IMR-90 (cell line): ENCODE measurements around the gene SUSD6. TPM values are rescaled to one million over a fixed set of nuclear protein-coding genes. Genes with fewer than 3 reads are reported as not detected.

ENCODE experiments used
- ATAC-seq: fragments of 200-7000 bp; cut with Tn5 transposase; 2 replicates; pipeline ENCODE4 v1.9.1; 2020; ENCODE audit warnings: low read depth, mild to moderate bottlenecking, moderate library complexity
- BruUV-seq: library from RNA; stranded (reverse); fragments of 400-500 nt; replicated peaks from 2 replicates; lab custom pipeline; 2021; lab: Mats Ljungman, UMichigan
- CTCF ChIA-PET: fragments of 300-600 bp; formaldehyde crosslinking; extraction: SDS; loops from one replicate; lab custom pipeline; 2021; ENCODE audit warnings: antibody characterized with exemption; lab: Yijun Ruan, JAX
- POLR2A ChIA-PET: fragments of 300-600 bp; sonication (Branson Sonifier 250); formaldehyde crosslinking; loops from one replicate; lab custom pipeline; 2022; ENCODE audit warnings: antibody characterized with exemption; ENCODE audit not compliant: unreplicated experiment; lab: Charles Lee
- DNase-seq: peaks from one replicate; pipeline ENCODE4 v3.0.0; 2013
- H2AFZ ChIP-seq: replicated peaks from 2 replicates; pipeline ENCODE3; 2013; ENCODE audit warnings: low read length, mild to moderate bottlenecking; ENCODE audit not compliant: poor library complexity
- H2AK5ac ChIP-seq: 2 replicates; pipeline ENCODE4 v1.6.1; 2013; ENCODE audit warnings: low read depth, low read length, inconsistent platforms
- H2AK9ac ChIP-seq: replicated peaks from 2 replicates; pipeline ENCODE3; 2013; ENCODE audit warnings: mild to moderate bottlenecking, low read depth, low read length, moderate library complexity; ENCODE audit not compliant: poor library complexity
- H2BK120ac ChIP-seq: 2 replicates; pipeline ENCODE4 v1.6.1; 2013; ENCODE audit warnings: low read depth, low read length, inconsistent platforms
- H2BK15ac ChIP-seq: 3 replicates; pipeline ENCODE4 v1.6.1; 2013; ENCODE audit warnings: low read depth, low read length, inconsistent platforms
- H2BK20ac ChIP-seq: 2 replicates; pipeline ENCODE4 v1.6.1; 2013; ENCODE audit warnings: low read depth, mild to moderate bottlenecking, inconsistent platforms, low read length, moderate library complexity
- H2BK5ac ChIP-seq: 2 replicates; pipeline ENCODE4 v1.6.1; 2013; ENCODE audit warnings: mild to moderate bottlenecking, low read depth, low read length, inconsistent platforms; ENCODE audit not compliant: poor library complexity, severe bottlenecking
- H3K14ac ChIP-seq: replicated peaks from 2 replicates; pipeline ENCODE4 v1.6.1; 2013; ENCODE audit warnings: low read depth, low read length, inconsistent platforms
- H3K18ac ChIP-seq: 2 replicates; pipeline ENCODE4 v1.6.1; 2013; ENCODE audit warnings: low read depth, low read length, control low read depth
- H3K23ac ChIP-seq: 2 replicates; pipeline ENCODE4 v1.6.1; 2013; ENCODE audit warnings: low read depth, low read length, inconsistent platforms
- H3K27ac ChIP-seq: 2 replicates; pipeline ENCODE4 v1.5.1; 2013; ENCODE audit warnings: mild to moderate bottlenecking, control low read depth, low read length; ENCODE audit not compliant: insufficient read depth
- H3K27me3 ChIP-seq: 2 replicates; pipeline ENCODE4 v1.6.1; 2013; ENCODE audit warnings: low read length; ENCODE audit not compliant: control insufficient read depth, insufficient read depth
- H3K36me3 ChIP-seq: 2 replicates; pipeline ENCODE4 v1.6.1; 2013; ENCODE audit warnings: low read length, mixed read lengths; ENCODE audit not compliant: control insufficient read depth, insufficient read depth
- H3K4ac ChIP-seq: 2 replicates; pipeline ENCODE4 v1.6.1; 2013; ENCODE audit warnings: low read depth, low read length, inconsistent platforms
- H3K4me1 ChIP-seq: 2 replicates; pipeline ENCODE4 v1.6.1; 2013; ENCODE audit warnings: low read length, mixed read lengths; ENCODE audit not compliant: control insufficient read depth, insufficient read depth
- H3K4me2 ChIP-seq: 2 replicates; pipeline ENCODE4 v1.6.1; 2013; ENCODE audit warnings: low read depth, mild to moderate bottlenecking, control low read depth, low read length, moderate library complexity
- H3K4me3 ChIP-seq: 2 replicates; pipeline ENCODE4 v1.5.1; 2013; ENCODE audit warnings: low read depth, mild to moderate bottlenecking, control low read depth, low read length, moderate library complexity; ENCODE audit not compliant: insufficient read depth
- H3K56ac ChIP-seq: 2 replicates; pipeline ENCODE4 v1.6.1; 2013; ENCODE audit warnings: low read length, inconsistent platforms; ENCODE audit not compliant: insufficient read depth; ENCODE audit errors: extremely low read depth
- H3K79me1 ChIP-seq, 2 experiments: 2 replicates each; pipeline ENCODE4 v1.6.1; 2013; ENCODE audit warnings: low read length in 2 of 2, inconsistent platforms in 1 of 2, low read depth in 1 of 2
- H3K9ac ChIP-seq: 2 replicates; pipeline ENCODE4 v1.6.1; 2013; ENCODE audit warnings: low read depth, low read length, control low read depth
- H3K9me1 ChIP-seq: 2 replicates; pipeline ENCODE4 v1.6.1; 2013; ENCODE audit warnings: low read length, inconsistent platforms; ENCODE audit not compliant: insufficient read depth
- H3K9me3 ChIP-seq: 2 replicates; pipeline ENCODE4 v1.6.1; 2013; ENCODE audit warnings: low read length; ENCODE audit not compliant: control insufficient read depth, insufficient read depth
- H4K20me1 ChIP-seq: 2 replicates; pipeline ENCODE4 v1.6.1; 2013; ENCODE audit warnings: low read length, inconsistent platforms; ENCODE audit not compliant: insufficient read depth
- H4K5ac ChIP-seq: 2 replicates; pipeline ENCODE4 v1.6.1; 2013; ENCODE audit warnings: mild to moderate bottlenecking, low read depth, low read length, control low read depth
- H4K8ac ChIP-seq, 2 experiments: 2 replicates each; pipeline ENCODE4 v1.6.1; 2013; ENCODE audit warnings: low read depth in 2 of 2, low read length in 2 of 2, control low read depth in 1 of 2, inconsistent platforms in 1 of 2
- H4K91ac ChIP-seq: 2 replicates; pipeline ENCODE4 v1.6.1; 2013; ENCODE audit warnings: low read depth, low read length, inconsistent platforms; ENCODE audit not compliant: insufficient read depth
- NFE2L2 ChIP-seq: fragments of 150-350 bp; IDR thresholded peaks from 2 replicates; pipeline ENCODE4 v1.6.1; 2016; ENCODE audit warnings: low read depth, mild to moderate bottlenecking, low read length
- POLR2A ChIP-seq: IDR thresholded peaks from 2 replicates; pipeline ENCODE4 v1.6.1; 2012; ENCODE audit warnings: mild to moderate bottlenecking, low read depth, low read length
- USF2 ChIP-seq: fragments of 150-350 bp; IDR thresholded peaks from 2 replicates; pipeline ENCODE4 v1.6.1; 2017; ENCODE audit warnings: mild to moderate bottlenecking, antibody characterized with exemption, low read length, low read depth
- whole genome bisulfite sequencing, 2 experiments: methylation state at CpG; one replicate each; pipeline versions ENCODE4 v1.1.5 to v1.1.7; 2013; ENCODE audit warnings: missing lambda C conversion rate in 2 of 2; ENCODE audit not compliant: insufficient read length in 1 of 2; ENCODE audit errors: extremely low coverage in 2 of 2; 5-methylcytosine and 5-hydroxymethylcytosine counted together
- dilution Hi-C: fragments of 300-500 bp; cut with HindIII; formaldehyde crosslinking; loops from one replicate; pipeline ENCODE4 v1.14.3; 2018; ENCODE audit warnings: low sequenced_read_pairs; ENCODE audit not compliant: unreplicated experiment
- in situ Hi-C: fragments of 300-500 bp; cut with MboI; formaldehyde crosslinking; loops from 3 replicates; pipeline ENCODE4 v1.14.3; 2019; ENCODE audit warnings: low sequenced_read_pairs, inconsistent platforms, mixed read lengths
- intact Hi-C: fragments of 100-400 bp; cut with micrococcal nuclease; formaldehyde crosslinking; loops from 2 replicates; pipeline ENCODE4 v1.10.0; 2022
- polyA plus RNA-seq, 3 experiments: library from polyadenylated mRNA; depleted of rRNA; stranded (reverse); fragments of >200 nt; gene quantifications; 2 replicates each; pipeline ENCODE4 v1.2.3, GENCODE V29; 2012; ENCODE audit warnings: low replicate concordance in 1 of 3
- total RNA-seq: library from RNA; depleted of rRNA; stranded (reverse); fragments of >200 nt; gene quantifications from 2 replicates; pipeline ENCODE4 v1.2.3, GENCODE V29; 2012
- TF ChIP-seq, protein P1 (sequence below): fragments of 150-350 bp; IDR thresholded peaks from 2 replicates; pipeline ENCODE4 v1.6.1; 2016; ENCODE audit warnings: low read depth, mild to moderate bottlenecking, low read length, moderate library complexity, borderline replicate concordance

SUSD6 gene
- total and polyA plus RNA-seq, 2 of the 4 experiments (the other 2 are of a cell fraction) = 2.3 to 10.1 TPM

GRCh38 chr14:69573831-69574262, 37.5 kb upstream of the SUSD6 start:
- POLR2A ChIA-PET = no interaction called here
- CTCF ChIA-PET = interaction anchor here (0.9 to 1.1 kb wide), 2 partner anchors 39 to 339 kb away, joined by 3 to 5 read pairs; no protein-coding TSS in a partner anchor
- no peak overlapping the region for H4K91ac ChIP-seq
- H3K36me3 ChIP-seq = no peaks in the 10 kb centered on the region
- no peak overlapping the region for H3K9ac ChIP-seq
- BruUV-seq = no TSS peak
- H2AFZ ChIP-seq = no peak overlapping the region
- peaks cover 3% of the 10 kb centered on the region; the same call in 1 of the 2 replicates for H3K4me1 ChIP-seq
- no peak overlapping the region for H3K27ac ChIP-seq
- no peak overlapping the region for H3K56ac ChIP-seq
- H3K9me3 ChIP-seq = peaks cover 1% of the 10 kb centered on the region; the same call in 1 of the 2 replicates
- intact Hi-C loops = loop anchor here (1.0 to 2.0 kb wide), 2 partner anchors 39 to 331 kb away; no protein-coding TSS in a partner anchor
- no peak overlapping the region for H3K14ac ChIP-seq
- no peak for DNase-seq
- H2BK120ac ChIP-seq = no peak overlapping the region
- no peak overlapping the region for H4K5ac ChIP-seq
- peaks cover 74% of the 10 kb centered on the region for H3K27me3 ChIP-seq
- H3K79me1 ChIP-seq = no peaks in the 10 kb centered on the region
- no peak overlapping the region for H2AK5ac ChIP-seq
- ATAC-seq = no peak
- in situ Hi-C loops = no loop called here
- no peak overlapping the region for H3K23ac ChIP-seq
- no peaks in the 10 kb centered on the region for H3K9me1 ChIP-seq
- no peak overlapping the region for H3K4ac ChIP-seq
- no peak overlapping the region for H4K8ac ChIP-seq
- TF ChIP-seq, protein P1, sequence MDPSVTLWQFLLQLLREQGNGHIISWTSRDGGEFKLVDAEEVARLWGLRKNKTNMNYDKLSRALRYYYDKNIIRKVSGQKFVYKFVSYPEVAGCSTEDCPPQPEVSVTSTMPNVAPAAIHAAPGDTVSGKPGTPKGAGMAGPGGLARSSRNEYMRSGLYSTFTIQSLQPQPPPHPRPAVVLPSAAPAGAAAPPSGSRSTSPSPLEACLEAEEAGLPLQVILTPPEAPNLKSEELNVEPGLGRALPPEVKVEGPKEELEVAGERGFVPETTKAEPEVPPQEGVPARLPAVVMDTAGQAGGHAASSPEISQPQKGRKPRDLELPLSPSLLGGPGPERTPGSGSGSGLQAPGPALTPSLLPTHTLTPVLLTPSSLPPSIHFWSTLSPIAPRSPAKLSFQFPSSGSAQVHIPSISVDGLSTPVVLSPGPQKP = no peak
- TF ChIP-seq USF2 (no peak), POLR2A (no peak), NFE2L2 (no peak)
- H3K18ac ChIP-seq = no peak overlapping the region
- dilution Hi-C loops = no loop called here
- no peak overlapping the region for H2BK5ac ChIP-seq
- H2BK20ac ChIP-seq = no peak overlapping the region
- peak overlapping the region; percentile 15 for H2AK9ac ChIP-seq
- WGBS, 2 experiments = 14% methylated on average over 4 of the region's 15 CpGs; no CpG with 5 or more reads in 1 of the 2 experiments
- H3K4me2 ChIP-seq = no peak overlapping the region
- no peak overlapping the region for H2BK15ac ChIP-seq
- no peak overlapping the region for H3K4me3 ChIP-seq
- H4K20me1 ChIP-seq = no peaks in the 10 kb centered on the region
